Heart left ventricle (tissue), 16 donors: ENCODE data around the gene NCAPG2. TPM values are rescaled to one million over a fixed set of nuclear protein-coding genes. Genes with fewer than 3 reads are reported as not detected.

Experiments used
- ATAC-seq, 4 donors: fragments of 200-7000 bp; cut with Tn5 transposase; one replicate each; pipeline ENCODE4 v1.9.1; 2020 to 2022; ENCODE audit warnings: moderate library complexity in 4 of 4, mild to moderate bottlenecking in 3 of 4, moderate number of reproducible peaks in 1 of 4
- DNase-seq, 5 donors: peaks; one replicate each; pipeline ENCODE4 v3.0.0-alpha.2; 2020
- H3K27ac ChIP-seq, 12 donors: fragments of 200-600 bp; sonication (generic) in 4 of 12; one replicate each; pipeline versions ENCODE4 v1.5.0 to v1.8.0; 2016 to 2022; ENCODE audit warnings: mild to moderate bottlenecking in 2 of 12
- H3K27me3 ChIP-seq, 9 donors: fragments of 200-600 bp; sonication (generic) in 2 of 9; one replicate each; pipeline versions ENCODE4 v1.5.1 to v1.8.0; 2016 to 2022; ENCODE audit warnings: mild to moderate bottlenecking in 3 of 9
- H3K36me3 ChIP-seq, 9 donors: fragments of 200-600 bp; sonication (generic) in 2 of 9; one replicate each; pipeline versions ENCODE4 v1.5.0 to v1.8.0; 2018 to 2022; ENCODE audit warnings: mild to moderate bottlenecking in 2 of 9
- H3K4me1 ChIP-seq, 12 donors: fragments of 200-600 bp; sonication (generic) in 4 of 12; one replicate each; pipeline versions ENCODE4 v1.5.0 to v1.8.0; 2016 to 2022; ENCODE audit warnings: mild to moderate bottlenecking in 3 of 12
- H3K4me3 ChIP-seq, 12 donors: fragments of 200-600 bp; sonication (generic) in 4 of 12; one replicate each; pipeline versions ENCODE4 v1.5.0 to v1.8.0; 2017 to 2022; ENCODE audit warnings: mild to moderate bottlenecking in 9 of 12, moderate library complexity in 4 of 12
- H3K9me3 ChIP-seq, 12 donors: fragments of 200-600 bp; sonication (generic) in 4 of 12; one replicate each; pipeline versions ENCODE4 v1.5.0 to v1.8.0; 2016 to 2022; ENCODE audit warnings: mild to moderate bottlenecking in 1 of 12
- CTCF ChIP-seq, 12 donors: fragments of 200-600 bp; sonication (generic) in 4 of 12; IDR thresholded peaks; one replicate each; pipeline versions ENCODE4 v1.5.0 to v1.8.0; 2018 to 2022; ENCODE audit warnings: antibody characterized with exemption in 12 of 12, mild to moderate bottlenecking in 5 of 12
- POLR2A ChIP-seq, 2 donors: fragments of 450-650 bp; IDR thresholded peaks; one replicate each; pipeline ENCODE4 v1.6.1; 2017; ENCODE audit warnings: antibody characterized with exemption in 2 of 2, mild to moderate bottlenecking in 2 of 2, moderate library complexity in 2 of 2
- WGBS, 4 donors: extraction: QIAGEN DNeasy Blood & Tissue Kit in 2 of 4; methylation state at CpG; one replicate each; pipeline versions ENCODE4 v1.1.5 to v1.1.7; 2013 to 2018; 5-methylcytosine and 5-hydroxymethylcytosine counted together
- intact Hi-C, 10 donors: fragments of 100-400 bp; cut with DNase I; formaldehyde crosslinking; loops; one replicate each; pipeline versions ENCODE4 v1.11.1 to v1.14.2; 2022
- polyA plus RNA-seq, 2 donors: library from polyadenylated mRNA; stranded (reverse); fragments of 200-250 nt; gene quantifications; one replicate each; pipeline ENCODE4 v1.2.3, GENCODE V29; 2013
- total RNA-seq, 9 donors: library from RNA; depleted of rRNA in 2 of 9; stranded (reverse); fragments of >200 nt in 2 of 9; fragmentation: NEBNext Ultra II Directional in 3 of 9; extraction: Animal tissue kit (Norgen Biotek cat#: 25700) in 3 of 9; gene quantifications; one replicate each; pipeline versions ENCODE4 v1.1.0 to v1.2.4, GENCODE V29; 2016 to 2023
- donor health status: ischemic (EF 13 %, LVEDD 7.1; RV severe dilation, severe dysfunction).
- donor health status: healthy with polysubstance abuse.
- donor health status: DM: no; HTN: yes; CAD: no.
- donor health status: DM: no; HTN: no; CAD: no.
- donor health status: ischemic (EF 25% LVEDD 6.9; RV normal size, moderate dysfunction).
- donor health status: ischemic (EF 25% LVEDD 5.7; RV mildly dilated, moderate dysfunction).
- donor health status: healthy.
- donor health status: DM: yes; HTN: yes; CAD: no.
- donor health status: ischemic (EF 35%, LVEDD 5.7; RV mildly dilated, moderate dysfunction).
- donor health status: nonischemic (EF 11% LVEDD 7.7; RV severe dilation, severe dysfunction).
- donor health status: DM: yes; HTN: yes; CAD: no.
- donor health status: PGD.
- donor health status: ischemic (EF 29% LVEDD 5.4; RV normal size, mild dysfunction).
- donor health status: nonischemic (EF 23%, LVEDD 6.1; RV moderate dilation, normal function).

The NCAPG2 gene
- total and polyA plus RNA-seq, 11 donors = 1.1 to 12.5 (median 4.1) TPM

GRCh38 chr7:158751199-158751598 lies 46.6 kb upstream of the NCAPG2 start:
- TF ChIP-seq CTCF (IDR thresholded peaks at IDR 0.05) (no peak), POLR2A (IDR thresholded peaks at IDR 0.05) (no peak)
- Histone ChIP-seq H3K4me3 (no peak overlapping the region), H3K9me3 (no peaks in the 10 kb centered on the region), H3K4me1 (peaks cover 0 to 9% (median 0%) of the 10 kb centered on the region in 12 donors), H3K27ac (no peak overlapping the region), H3K27me3 (no peaks in the 10 kb centered on the region), H3K36me3 (peaks cover 0 to 99% (median 88%) of the 10 kb centered on the region in 9 donors)
- ATAC-seq (no peak), DNase-seq (no peak)
- 95 to 97% (median 97%) methylated on average over 2 of the region's 2 CpGs for WGBS, 4 donors
- intact Hi-C loops = no loop called here

- no peak overlapping the region for H3K4me3 ChIP-seq
- TF ChIP-seq CTCF (IDR thresholded peaks at IDR 0.05) (no peak), POLR2A (IDR thresholded peaks at IDR 0.05) (no peak)
- H3K9me3 ChIP-seq = no peaks in the 10 kb centered on the region
- ATAC-seq = no peak
- DNase-seq = no peak
- H3K27ac ChIP-seq = no peak overlapping the region
- WGBS, 4 donors = 58 to 65% (median 61%) methylated on average over 3 of the region's 3 CpGs
- H3K4me1 ChIP-seq = peaks cover 0 to 9% (median 0%) of the 10 kb centered on the region in 12 donors
- H3K36me3 ChIP-seq = peaks cover 0 to 99% (median 88%) of the 10 kb centered on the region in 9 donors
- no peaks in the 10 kb centered on the region for H3K27me3 ChIP-seq
- intact Hi-C loops = no loop called here
Observed at GRCh38 chr7:158750702-158751101, 46.1 kb upstream of the NCAPG2 start.

- intact Hi-C loops = no loop called here
- no peak for ATAC-seq
- no peaks in the 10 kb centered on the region for H3K9me3 ChIP-seq
- H3K36me3 ChIP-seq = peaks cover 0 to 99% (median 88%) of the 10 kb centered on the region in 9 donors
- DNase-seq = no peak
- 92 to 97% (median 96%) methylated on average over 9 of the region's 9 CpGs for WGBS, 4 donors
- H3K27me3 ChIP-seq = no peaks in the 10 kb centered on the region
- TF ChIP-seq POLR2A (IDR thresholded peaks at IDR 0.05) (no peak), CTCF (IDR thresholded peaks at IDR 0.05) (no peak)
- H3K27ac ChIP-seq = no peak overlapping the region
- no peak overlapping the region for H3K4me3 ChIP-seq
- H3K4me1 ChIP-seq = peaks cover 0 to 8% (median 0%) of the 10 kb centered on the region in 12 donors
Observed at GRCh38 chr7:158749396-158749795, 44.8 kb upstream of the NCAPG2 start.

GRCh38 chr7:158748335-158748734 lies 43.7 kb upstream of the NCAPG2 start:
- DNase-seq (no peak), ATAC-seq (no peak)
- Histone ChIP-seq H3K4me3 (no peak overlapping the region), H3K27ac (no peak overlapping the region), H3K4me1 (peaks cover 0 to 8% (median 0%) of the 10 kb centered on the region in 12 donors), H3K9me3 (no peaks in the 10 kb centered on the region), H3K36me3 (peaks cover 0 to 99% (median 89%) of the 10 kb centered on the region in 9 donors), H3K27me3 (no peaks in the 10 kb centered on the region)
- intact Hi-C loops = no loop called here
- TF ChIP-seq POLR2A (IDR thresholded peaks at IDR 0.05) (no peak), CTCF (IDR thresholded peaks at IDR 0.05) (no peak)
- WGBS, 4 donors = 83 to 92% (median 91%) methylated on average over 10 of the region's 10 CpGs
